HG03108 (cell line): ENCODE data around the gene TREH.

Experiments
- ATAC-seq: cut with Tn5 transposase; IDR thresholded peaks from one replicate; pipeline ENCODE4 v1.9.1; 2021; ENCODE audit warnings: moderate library complexity; ENCODE audit not compliant: unreplicated experiment

The TREH gene

GRCh38 chr11:118650366-118650765 lies 29.1 kb downstream of the TREH start:
- ATAC-seq, result no peak

- no peak for ATAC-seq
Measured at GRCh38 chr11:118649941-118650340, 29.5 kb downstream of the TREH start.

- ATAC-seq, result no peak
Measured at GRCh38 chr11:118648291-118648690, 31.2 kb downstream of the TREH start.

GRCh38 chr11:118646393-118646792 lies 33.1 kb downstream of the TREH start:
- no peak for ATAC-seq

- no peak for ATAC-seq
Measured at GRCh38 chr11:118645066-118645715, 34.3 kb downstream of the TREH start.

GRCh38 chr11:118644496-118644895 lies 35.0 kb downstream of the TREH start:
- ATAC-seq, result no peak

GRCh38 chr11:118643995-118644345 lies 35.5 kb downstream of the TREH start:
- no peak for ATAC-seq

- no peak for ATAC-seq
Measured at GRCh38 chr11:118643142-118643994, 36.1 kb downstream of the TREH start.

- ATAC-seq, result no peak
Measured at GRCh38 chr11:118641397-118642019, 37.9 kb downstream of the TREH start.

- ATAC-seq, result no peak
Measured at GRCh38 chr11:118640332-118641154, 38.9 kb downstream of the TREH start.

GRCh38 chr11:118639899-118640298 lies 39.6 kb downstream of the TREH start:
- ATAC-seq, result no peak

- ATAC-seq, result no peak
Measured at GRCh38 chr11:118638726-118639125, 40.7 kb downstream of the TREH start.

- ATAC-seq, result no peak
Measured at GRCh38 chr11:118636569-118637290, 42.7 kb downstream of the TREH start.

GRCh38 chr11:118635642-118636041 lies 43.8 kb downstream of the TREH start:
- no peak for ATAC-seq

- no peak for ATAC-seq
Measured at GRCh38 chr11:118635237-118635591, 44.2 kb downstream of the TREH start.

GRCh38 chr11:118634431-118635236 lies 44.8 kb downstream of the TREH start:
- no peak for ATAC-seq

GRCh38 chr11:118633979-118634378 lies 45.5 kb downstream of the TREH start:
- ATAC-seq, result no peak

- no peak for ATAC-seq
Measured at GRCh38 chr11:118633319-118633690, 46.1 kb downstream of the TREH start.

- no peak for ATAC-seq
Measured at GRCh38 chr11:118632577-118633318, 46.7 kb downstream of the TREH start.
